Vagina (tissue), 2 donors: ENCODE results near the gene IFNL3.

Experiments
- POLR2A ChIP-seq, 2 donors: fragments of 450-650 bp; IDR thresholded peaks; one replicate each; pipeline ENCODE4 v1.6.1; 2017; ENCODE audit warnings: antibody characterized with exemption in 2 of 2, mild to moderate bottlenecking in 2 of 2, moderate library complexity in 2 of 2
- POLR2AphosphoS5 ChIP-seq, 2 donors: sonication (generic); formaldehyde crosslinking; IDR thresholded peaks; one replicate each; pipeline ENCODE4 v1.9.0; 2017; ENCODE audit warnings: antibody characterized with exemption in 2 of 2, mild to moderate bottlenecking in 2 of 2, low read depth in 1 of 2; ENCODE audit not compliant: insufficient read depth in 1 of 2
- TF ChIP-seq, protein P1 (sequence below), 3 experiments: fragments of 450-650 bp in 2 of 3; fragments of 200-600 bp in 1 of 3; sonication (generic) in 1 of 3; IDR thresholded peaks; one replicate each; pipeline ENCODE4 v1.5.1; 2017 to 2019; ENCODE audit warnings: antibody characterized with exemption in 3 of 3, mild to moderate bottlenecking in 2 of 3, moderate library complexity in 2 of 3

DNA sequence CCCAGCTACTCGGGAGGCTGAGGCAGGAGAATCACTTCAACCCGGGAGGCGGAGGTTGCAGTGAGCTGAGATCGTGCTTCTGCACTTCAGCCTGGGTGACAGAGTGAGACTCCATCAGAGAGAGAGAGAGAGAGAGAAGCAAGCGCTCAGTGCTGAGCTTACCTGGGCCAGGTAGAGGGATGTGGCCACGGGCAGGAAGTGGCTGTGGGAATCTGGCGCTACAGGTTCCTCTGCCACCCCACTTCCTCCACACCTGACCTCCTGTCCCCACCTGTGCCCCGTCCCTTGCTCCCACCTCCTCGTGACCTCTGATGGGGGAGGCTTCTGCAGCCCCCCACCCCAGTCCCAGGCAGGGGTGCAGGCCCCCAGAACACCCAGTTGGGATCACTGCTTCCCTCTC, 49.1 kb downstream of the IFNL3 start:
- TF ChIP-seq POLR2A (IDR thresholded peaks at IDR 0.05) (no peak), POLR2AphosphoS5 (IDR thresholded peaks at IDR 0.05; ENCODE audit: insufficient read depth in 1 of 2, low read depth in 1 of 2) (no peak)
- TF ChIP-seq, protein P1, sequence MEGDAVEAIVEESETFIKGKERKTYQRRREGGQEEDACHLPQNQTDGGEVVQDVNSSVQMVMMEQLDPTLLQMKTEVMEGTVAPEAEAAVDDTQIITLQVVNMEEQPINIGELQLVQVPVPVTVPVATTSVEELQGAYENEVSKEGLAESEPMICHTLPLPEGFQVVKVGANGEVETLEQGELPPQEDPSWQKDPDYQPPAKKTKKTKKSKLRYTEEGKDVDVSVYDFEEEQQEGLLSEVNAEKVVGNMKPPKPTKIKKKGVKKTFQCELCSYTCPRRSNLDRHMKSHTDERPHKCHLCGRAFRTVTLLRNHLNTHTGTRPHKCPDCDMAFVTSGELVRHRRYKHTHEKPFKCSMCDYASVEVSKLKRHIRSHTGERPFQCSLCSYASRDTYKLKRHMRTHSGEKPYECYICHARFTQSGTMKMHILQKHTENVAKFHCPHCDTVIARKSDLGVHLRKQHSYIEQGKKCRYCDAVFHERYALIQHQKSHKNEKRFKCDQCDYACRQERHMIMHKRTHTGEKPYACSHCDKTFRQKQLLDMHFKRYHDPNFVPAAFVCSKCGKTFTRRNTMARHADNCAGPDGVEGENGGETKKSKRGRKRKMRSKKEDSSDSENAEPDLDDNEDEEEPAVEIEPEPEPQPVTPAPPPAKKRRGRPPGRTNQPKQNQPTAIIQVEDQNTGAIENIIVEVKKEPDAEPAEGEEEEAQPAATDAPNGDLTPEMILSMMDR (IDR thresholded peaks at IDR 0.05), result no peak
